SU-DHL-6 (cell line): Measurements from ENCODE around the gene CDC25B.

ENCODE experiments used
- EZH2phosphoT487 ChIP-seq: fragments of 200-600 bp; sonication (generic), shearing (Covaris generic); conservative IDR thresholded peaks from 2 replicates; pipeline ENCODE4 v1.6.1; 2018; ENCODE audit warnings: mild to moderate bottlenecking, antibody characterized with exemption, low read length, moderate library complexity, mixed read lengths
- TF ChIP-seq, protein P1 (sequence below): fragments of 200-600 bp; sonication (generic); IDR thresholded peaks from one replicate; pipeline ENCODE4 v1.5.1; 2017; ENCODE audit warnings: antibody characterized with exemption, mild to moderate bottlenecking, low read length, moderate library complexity; ENCODE audit not compliant: insufficient read depth, poor library complexity, severe bottlenecking

DNA sequence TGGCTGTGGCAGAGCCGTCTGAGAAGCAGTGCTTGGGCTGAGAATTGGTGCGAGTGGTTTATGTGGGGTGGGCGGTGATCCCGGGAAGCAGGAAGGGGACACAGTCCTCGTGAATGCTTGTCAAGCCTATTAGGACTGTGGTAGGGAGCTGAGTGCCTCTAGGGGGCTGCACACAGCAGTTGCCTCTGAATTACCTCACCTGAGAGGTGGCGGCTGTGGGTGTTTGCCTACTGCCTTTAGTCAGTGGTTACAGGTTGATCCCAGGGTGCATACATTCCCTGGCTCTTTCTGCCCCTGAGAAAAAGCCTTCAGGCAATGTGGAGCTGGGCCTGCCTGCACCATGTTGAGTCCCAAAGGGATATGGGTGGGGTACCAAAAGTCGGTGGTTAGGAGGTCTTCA lies 29.4 kb downstream of the CDC25B start:
- TF ChIP-seq, protein P1, sequence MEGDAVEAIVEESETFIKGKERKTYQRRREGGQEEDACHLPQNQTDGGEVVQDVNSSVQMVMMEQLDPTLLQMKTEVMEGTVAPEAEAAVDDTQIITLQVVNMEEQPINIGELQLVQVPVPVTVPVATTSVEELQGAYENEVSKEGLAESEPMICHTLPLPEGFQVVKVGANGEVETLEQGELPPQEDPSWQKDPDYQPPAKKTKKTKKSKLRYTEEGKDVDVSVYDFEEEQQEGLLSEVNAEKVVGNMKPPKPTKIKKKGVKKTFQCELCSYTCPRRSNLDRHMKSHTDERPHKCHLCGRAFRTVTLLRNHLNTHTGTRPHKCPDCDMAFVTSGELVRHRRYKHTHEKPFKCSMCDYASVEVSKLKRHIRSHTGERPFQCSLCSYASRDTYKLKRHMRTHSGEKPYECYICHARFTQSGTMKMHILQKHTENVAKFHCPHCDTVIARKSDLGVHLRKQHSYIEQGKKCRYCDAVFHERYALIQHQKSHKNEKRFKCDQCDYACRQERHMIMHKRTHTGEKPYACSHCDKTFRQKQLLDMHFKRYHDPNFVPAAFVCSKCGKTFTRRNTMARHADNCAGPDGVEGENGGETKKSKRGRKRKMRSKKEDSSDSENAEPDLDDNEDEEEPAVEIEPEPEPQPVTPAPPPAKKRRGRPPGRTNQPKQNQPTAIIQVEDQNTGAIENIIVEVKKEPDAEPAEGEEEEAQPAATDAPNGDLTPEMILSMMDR = no peak
- no peak for TF ChIP-seq EZH2phosphoT487
